HG03039 (cell line): ENCODE results near the gene DPEP2NB.
"Not testable (repeated sequence)": the region's sequence is repeated elsewhere in the genome, so short reads cannot be mapped to it uniquely, and the experiment has no call there.

Experiments used
- ATAC-seq: cut with Tn5 transposase; IDR thresholded peaks from one replicate; pipeline ENCODE4 v1.9.1; 2021; ENCODE audit warnings: mild to moderate bottlenecking, moderate library complexity; ENCODE audit not compliant: unreplicated experiment

The DPEP2NB gene

GRCh38 chr16:68015681-68016080 is at the start of gene DPEP2NB:
TSS of gene DPEP2NB (minus strand) at chr16:68015911. CDS start at chr16:68015770, 141 bp downstream.
- ATAC-seq: no peak

- no peak for ATAC-seq
Measured at GRCh38 chr16:68064791-68065365, 49.2 kb upstream of the DPEP2NB start.

GRCh38 chr16:68062910-68063393 is 47.2 kb upstream of the DPEP2NB start:
- no peak for ATAC-seq

- ATAC-seq: no peak
Measured at GRCh38 chr16:68061396-68061795, 45.7 kb upstream of the DPEP2NB start.

GRCh38 chr16:68059804-68060203 is 44.1 kb upstream of the DPEP2NB start:
- ATAC-seq: no peak

- no peak for ATAC-seq
Measured at GRCh38 chr16:68055395-68055794, 39.7 kb upstream of the DPEP2NB start.

GRCh38 chr16:68049449-68049848 is 33.7 kb upstream of the DPEP2NB start:
- no peak for ATAC-seq

- ATAC-seq: no peak
Measured at GRCh38 chr16:68047987-68048386, 32.3 kb upstream of the DPEP2NB start.

- ATAC-seq: no peak
Measured at GRCh38 chr16:68046106-68046505, 30.4 kb upstream of the DPEP2NB start.

- no peak for ATAC-seq
Measured at GRCh38 chr16:68041783-68042182, 26.1 kb upstream of the DPEP2NB start.

GRCh38 chr16:68040506-68041288 is 25.0 kb upstream of the DPEP2NB start:
- peak; percentile 82 for ATAC-seq

GRCh38 chr16:68037841-68038597 is 22.3 kb upstream of the DPEP2NB start:
- ATAC-seq: no peak

- no peak for ATAC-seq
Measured at GRCh38 chr16:68035227-68035626, 19.5 kb upstream of the DPEP2NB start.

GRCh38 chr16:68033101-68033500 is 17.4 kb upstream of the DPEP2NB start:
- ATAC-seq: no peak

- no peak for ATAC-seq
Measured at GRCh38 chr16:68031951-68032350, 16.2 kb upstream of the DPEP2NB start.

- not testable (repeated sequence) for ATAC-seq
Measured at GRCh38 chr16:68030108-68030507, 14.4 kb upstream of the DPEP2NB start.

GRCh38 chr16:68028996-68029395 is 13.3 kb upstream of the DPEP2NB start:
- ATAC-seq: no peak

GRCh38 chr16:68022728-68023537 is 7.2 kb upstream of the DPEP2NB start, which contains the start of the genes DDX28 and DUS2:
TSS of gene DDX28 (minus strand) at chr16:68023232. CDS start at chr16:68023202, 30 bp downstream.
TSS of gene DUS2 (plus strand) at chr16:68023284. CDS start at chr16:68038024, 14,740 bp downstream.
- ATAC-seq: peak; percentile 57

- peak; percentile 18 for ATAC-seq
Measured at GRCh38 chr16:68022278-68022727, 6.6 kb upstream of the DPEP2NB start.

GRCh38 chr16:68021490-68021889 is 5.8 kb upstream of the DPEP2NB start:
- ATAC-seq: no peak
